Measurements from ENCODE around the gene RAD17. TPM values are rescaled to one million over a fixed set of nuclear protein-coding genes. Genes with fewer than 3 reads are reported as not detected.
"Not testable (repeated sequence)": the region's sequence is repeated elsewhere in the genome, so short reads cannot be mapped to it uniquely, and the experiment has no call there.

Gene RAD17
- polyA plus RNA-seq, 1 donor from 2014 or later, result 51.8 TPM

DNA sequence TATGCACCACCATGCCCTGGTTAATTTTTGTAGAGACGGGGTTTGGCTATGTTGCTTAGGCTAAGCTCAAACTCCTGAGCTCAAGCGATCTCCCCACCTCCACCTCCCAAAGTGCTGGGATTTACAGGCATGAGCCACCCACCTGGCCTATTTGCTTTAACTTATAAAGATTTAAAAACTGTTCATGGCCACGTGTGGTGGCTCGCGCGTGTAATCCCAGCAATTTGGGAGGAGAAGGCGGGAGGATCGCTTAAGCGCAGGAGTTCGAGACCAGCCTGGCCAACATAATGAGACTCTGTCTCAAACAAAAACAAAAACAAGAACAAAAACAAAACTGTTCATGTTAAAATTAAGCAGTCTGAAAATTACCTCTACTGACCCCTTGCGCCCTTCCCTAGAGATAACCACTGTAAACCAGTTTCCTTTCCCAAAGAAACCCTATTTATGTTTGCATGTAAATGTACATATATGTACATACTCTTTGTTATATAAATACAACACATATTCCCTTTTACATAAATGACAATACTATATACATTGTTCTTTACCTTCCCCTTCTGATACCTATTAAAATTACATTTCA lies 1.8 kb upstream of the RAD17 start:
- peaks cover 52% of the 10 kb centered on the region for H3K79me2 ChIP-seq (replicated peaks; ENCODE audit: insufficient read depth, low read length)
- no peaks in the 10 kb centered on the region for H3K36me3 ChIP-seq (ENCODE audit: insufficient read depth, low read length)
- no peak for TF ChIP-seq EP300 (conservative IDR thresholded peaks at IDR 0.05; ENCODE audit: poor library complexity, severe bottlenecking)
- no peak for TF ChIP-seq POLR2AphosphoS5 (IDR thresholded peaks at IDR 0.05)
- TF ChIP-seq TAF1 (IDR thresholded peaks at IDR 0.05; ENCODE audit: low read depth), result no peak
- H3K9ac ChIP-seq (ENCODE audit: low read length), result peak overlapping the region; percentile 87
- H3K4me3 ChIP-seq (ENCODE audit: low read length), result peak overlapping the region; percentile 92
- H3K9me3 ChIP-seq (ENCODE audit: low read length), result no peaks in the 10 kb centered on the region
- H3K27me3 ChIP-seq (ENCODE audit: insufficient read depth, low read depth, low read length), result no peaks in the 10 kb centered on the region
- no peaks in the 10 kb centered on the region for H3F3A ChIP-seq (ENCODE audit: insufficient read depth, low read length, poor library complexity, severe bottlenecking)
- H4K20me1 ChIP-seq (ENCODE audit: insufficient read depth), result no peaks in the 10 kb centered on the region
- no peaks in the 10 kb centered on the region for H3K9me2 ChIP-seq (ENCODE audit: insufficient read depth, low read length)
- peak overlapping the region; percentile 81 for H3K4me2 ChIP-seq (ENCODE audit: low read length)
- H3K27ac ChIP-seq (ENCODE audit: low read length), result peak overlapping the region; percentile 92
- H2AFZ ChIP-seq (ENCODE audit: low read depth, low read length), result no peak overlapping the region

DNA sequence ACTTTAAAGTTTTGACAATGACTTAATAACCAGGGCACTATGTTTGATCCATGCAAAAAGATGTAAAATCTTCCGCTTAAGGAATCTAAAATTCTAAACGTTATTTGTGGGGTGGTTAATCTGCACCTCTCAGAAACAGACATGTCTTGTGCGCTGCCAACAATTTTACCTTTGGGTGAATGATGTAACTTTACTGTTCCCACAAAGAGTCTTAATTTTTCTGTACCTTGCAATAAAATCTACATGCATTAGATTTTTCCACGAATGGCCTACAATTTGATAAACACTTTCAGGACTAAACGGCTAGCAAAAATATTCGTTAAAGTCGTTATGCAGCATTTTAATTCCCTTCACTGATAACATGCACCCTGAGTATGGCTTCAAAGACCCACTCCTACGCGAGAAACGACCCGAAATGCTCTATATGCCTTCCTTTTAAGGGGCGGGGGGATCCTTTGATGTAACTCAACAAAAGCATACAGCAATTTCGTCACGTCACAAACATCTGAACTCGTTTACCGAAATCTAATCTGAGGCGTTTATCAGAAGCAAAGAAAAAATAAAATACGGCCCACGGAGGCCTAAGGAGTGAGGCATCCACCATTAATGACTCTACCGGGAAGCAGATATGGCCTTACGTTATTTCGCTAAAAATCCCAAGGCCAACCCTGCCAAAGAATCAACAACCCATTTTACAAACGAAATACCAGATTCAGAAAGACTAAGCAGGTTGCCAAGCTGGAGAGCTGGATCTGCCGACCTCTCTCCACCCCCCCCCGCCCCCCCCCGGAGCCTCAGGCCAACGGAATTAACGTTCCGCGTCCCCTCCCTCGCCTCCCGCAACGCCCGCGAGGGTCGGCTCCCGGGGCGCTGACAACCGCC lies 919 bp upstream of the RAD17 start:
- Histone ChIP-seq H3K9me3 (ENCODE audit: low read length) (no peaks in the 10 kb centered on the region), H3K36me3 (ENCODE audit: insufficient read depth, low read length) (no peaks in the 10 kb centered on the region), H3K9ac (ENCODE audit: low read length) (peak overlapping the region; percentile 87), H3K4me3 (ENCODE audit: low read length) (peak overlapping the region; percentile 92), H3K79me2 (replicated peaks; ENCODE audit: insufficient read depth, low read length) (peaks cover 53% of the 10 kb centered on the region), H3K27ac (ENCODE audit: low read length) (peak overlapping the region; percentile 92), H3K9me2 (ENCODE audit: insufficient read depth, low read length) (no peaks in the 10 kb centered on the region), H2AFZ (ENCODE audit: low read depth, low read length) (peak overlapping the region; percentile 98), H3K4me2 (ENCODE audit: low read length) (peak overlapping the region; percentile 81), H3F3A (ENCODE audit: insufficient read depth, low read length, poor library complexity, severe bottlenecking) (no peaks in the 10 kb centered on the region), H3K27me3 (ENCODE audit: insufficient read depth, low read depth, low read length) (no peaks in the 10 kb centered on the region), H4K20me1 (ENCODE audit: insufficient read depth) (no peaks in the 10 kb centered on the region)
- no peak for TF ChIP-seq MXI1 (conservative IDR thresholded peaks at IDR 0.05; ENCODE audit: poor library complexity, severe bottlenecking)
- peak; percentile 25 for TF ChIP-seq TAF1 (IDR thresholded peaks at IDR 0.05; ENCODE audit: low read depth)

DNA sequence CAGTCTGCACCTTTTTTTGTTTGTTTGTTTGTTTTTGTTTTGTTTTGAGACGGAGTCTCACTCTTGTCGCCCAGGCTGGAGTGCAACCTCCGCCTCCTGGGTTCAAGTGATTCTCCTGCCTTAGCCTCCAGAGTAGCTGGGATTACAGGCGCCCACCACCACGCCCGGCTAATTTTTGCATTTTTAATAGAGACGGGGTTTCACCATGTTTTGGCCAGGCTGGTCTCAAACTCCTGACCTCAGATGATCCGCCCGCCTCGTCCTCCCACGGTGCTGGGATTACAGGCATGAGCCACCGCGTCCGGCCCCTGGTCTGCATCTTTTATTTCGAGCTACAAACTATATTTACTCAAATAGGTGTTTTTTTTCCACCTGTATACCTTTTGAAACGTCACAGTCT lies 717 bp downstream of the RAD17 start:
- H2AFZ ChIP-seq (ENCODE audit: low read depth, low read length), result peak overlapping the region; percentile 98
- not testable (repeated sequence) for H3K9me2 ChIP-seq (ENCODE audit: insufficient read depth, low read length); H4K20me1 ChIP-seq (ENCODE audit: insufficient read depth); H3K27me3 ChIP-seq (ENCODE audit: insufficient read depth, low read depth, low read length); H3K36me3 ChIP-seq (ENCODE audit: insufficient read depth, low read length); H3K9me3 ChIP-seq (ENCODE audit: low read length); H3F3A ChIP-seq (ENCODE audit: insufficient read depth, low read length, poor library complexity, severe bottlenecking)
- peaks cover 48% of the 10 kb centered on the region for H3K79me2 ChIP-seq (replicated peaks; ENCODE audit: insufficient read depth, low read length)
- peak overlapping the region; percentile 84 for H3K4me2 ChIP-seq (ENCODE audit: low read length)
- peak overlapping the region; percentile 92 for H3K4me3 ChIP-seq (ENCODE audit: low read length)
- peak overlapping the region; percentile 87 for H3K9ac ChIP-seq (ENCODE audit: low read length)
- H3K27ac ChIP-seq (ENCODE audit: low read length), result peak overlapping the region; percentile 92

DNA sequence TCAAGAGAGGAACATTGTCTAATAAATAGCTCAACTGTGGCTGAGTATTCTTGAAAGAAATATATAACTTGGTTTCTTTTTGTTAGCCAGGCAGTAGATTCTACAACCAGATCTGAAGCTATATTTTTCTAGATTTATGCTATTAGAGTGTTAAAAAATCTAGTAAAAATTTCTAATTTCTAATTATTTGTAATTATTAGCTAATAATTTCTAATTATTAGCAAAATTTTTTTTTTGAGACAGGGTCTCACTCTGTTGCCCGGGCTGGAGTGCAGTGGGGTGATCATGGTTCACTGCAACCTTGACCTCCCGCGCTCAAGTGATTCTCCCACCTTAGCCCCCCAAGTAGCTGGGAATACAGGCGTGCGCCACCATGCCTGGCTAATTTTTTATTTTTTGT lies 2.8 kb downstream of the RAD17 start:
- Histone ChIP-seq H2AFZ (ENCODE audit: low read depth, low read length) (no peak overlapping the region), H3K27ac (ENCODE audit: low read length) (no peak overlapping the region), H3K36me3 (ENCODE audit: insufficient read depth, low read length) (no peaks in the 10 kb centered on the region), H3K79me2 (replicated peaks; ENCODE audit: insufficient read depth, low read length) (peaks cover 43% of the 10 kb centered on the region), H3F3A (ENCODE audit: insufficient read depth, low read length, poor library complexity, severe bottlenecking) (no peaks in the 10 kb centered on the region), H3K9me2 (ENCODE audit: insufficient read depth, low read length) (no peaks in the 10 kb centered on the region), H3K4me3 (ENCODE audit: low read length) (peak overlapping the region; percentile 92), H3K27me3 (ENCODE audit: insufficient read depth, low read depth, low read length) (no peaks in the 10 kb centered on the region), H3K9ac (ENCODE audit: low read length) (no peak overlapping the region), H3K4me2 (ENCODE audit: low read length) (peak overlapping the region; percentile 47), H3K9me3 (ENCODE audit: low read length) (no peaks in the 10 kb centered on the region), H4K20me1 (ENCODE audit: insufficient read depth) (no peaks in the 10 kb centered on the region)
- TF ChIP-seq EP300 (conservative IDR thresholded peaks at IDR 0.05; ENCODE audit: poor library complexity, severe bottlenecking) (no peak), POLR2AphosphoS5 (IDR thresholded peaks at IDR 0.05) (no peak)

Measured in neural cell (in vitro differentiated cells).